NT2/D1 (cell line): ENCODE measurements around the gene DNM3.

Experiments used
- SUZ12 ChIP-seq: IDR thresholded peaks from 2 replicates; pipeline ENCODE4 v1.6.1; 2011; ENCODE audit not compliant: insufficient read length, insufficient read depth; ENCODE audit errors: extremely low read depth
- YY1 ChIP-seq: IDR thresholded peaks from 2 replicates; pipeline ENCODE4 v1.6.1; 2011; ENCODE audit not compliant: insufficient read length, insufficient read depth
- ZNF274 ChIP-seq: IDR thresholded peaks from 2 replicates; pipeline ENCODE4 v1.6.1; 2011; ENCODE audit warnings: mild to moderate bottlenecking, low read depth, low read length

- TF ChIP-seq ZNF274 (no peak), YY1 (no peak), SUZ12 (no peak)
Observed at GRCh38 chr1:172002725-172003345, 161.5 kb downstream of the DNM3 start.
